HepG2 (cell line): ENCODE data around the gene PRKAG1. TPM values are rescaled to one million over a fixed set of nuclear protein-coding genes. Genes with fewer than 3 reads are reported as not detected.
A peak's percentile ranks its signal among the peaks of the same experiment; 100 is the strongest.

Experiments
- ARNT2 ChIP-seq: sonication (generic); formaldehyde crosslinking; IDR thresholded peaks from 2 replicates; pipeline ENCODE4 v1.8.0; 2022; ENCODE audit warnings: mild to moderate bottlenecking, low read depth, missing genetic modification reagents, moderate library complexity
- ATM ChIP-seq: fragments of 450-650 bp; IDR thresholded peaks from 2 replicates; pipeline ENCODE4 v1.7.1; 2017; ENCODE audit warnings: mild to moderate bottlenecking, borderline replicate concordance
- DPF2 ChIP-seq: sonication (generic); formaldehyde crosslinking; IDR thresholded peaks from 2 replicates; pipeline ENCODE4 v1.4.0; 2020; ENCODE audit warnings: mild to moderate bottlenecking, low read depth, missing genetic modification reagents, borderline replicate concordance
- FOXP1 ChIP-seq, 2 experiments: fragments of 450-650 bp in 1 of 2; IDR thresholded peaks; 2 replicates each; pipeline ENCODE4 v1.6.1; 2017 to 2018; ENCODE audit warnings: antibody characterized with exemption in 1 of 2
- KLF12 ChIP-seq: sonication (generic); formaldehyde crosslinking; IDR thresholded peaks from 2 replicates; pipeline ENCODE4 v1.4.0; 2020; ENCODE audit warnings: missing genetic modification reagents, borderline replicate concordance
- KLF13 ChIP-seq: sonication (generic); formaldehyde crosslinking; IDR thresholded peaks from 2 replicates; pipeline ENCODE4 v1.4.0; 2020; ENCODE audit warnings: mild to moderate bottlenecking, missing genetic modification reagents
- KMT2B ChIP-seq: IDR thresholded peaks from 2 replicates; pipeline ENCODE4 v1.6.1; 2016; ENCODE audit warnings: missing genetic modification reagents, missing compliant biosample characterization
- MAF1 ChIP-seq: sonication (generic); formaldehyde crosslinking; IDR thresholded peaks from 2 replicates; pipeline ENCODE4 v1.5.0; 2020; ENCODE audit warnings: missing genetic modification reagents, borderline replicate concordance
- PLRG1 ChIP-seq: fragments of 450-650 bp; conservative IDR thresholded peaks from 2 replicates; pipeline ENCODE4 v1.6.1; 2016
- SP140L ChIP-seq: sonication (generic); formaldehyde crosslinking; IDR thresholded peaks from 2 replicates; pipeline ENCODE4 v1.4.0; 2020; ENCODE audit warnings: missing genetic modification reagents, borderline replicate concordance
- SRY ChIP-seq: sonication (generic); formaldehyde crosslinking; IDR thresholded peaks from 2 replicates; pipeline ENCODE4 v1.8.0; 2022; ENCODE audit warnings: mild to moderate bottlenecking, missing genetic modification reagents
- YY1 ChIP-seq: IDR thresholded peaks from 2 replicates; pipeline ENCODE4 v1.6.1; 2011; ENCODE audit warnings: low read length, low read depth, moderate library complexity, mild to moderate bottlenecking; ENCODE audit not compliant: insufficient read depth, insufficient replicate concordance
- ZBTB2 ChIP-seq: sonication (generic); formaldehyde crosslinking; IDR thresholded peaks from 2 replicates; pipeline ENCODE4 v1.8.0; 2022; ENCODE audit warnings: low read depth, missing genetic modification reagents
- ZNF550 ChIP-seq: sonication (generic); formaldehyde crosslinking; IDR thresholded peaks from 2 replicates; pipeline ENCODE4 v1.4.0; 2020; ENCODE audit warnings: mild to moderate bottlenecking, missing genetic modification reagents, borderline replicate concordance
- ZNF615 ChIP-seq: sonication (generic); formaldehyde crosslinking; IDR thresholded peaks from 2 replicates; pipeline ENCODE4 v1.5.0; 2020; ENCODE audit warnings: mild to moderate bottlenecking, missing genetic modification reagents, borderline replicate concordance
- ZNF629 ChIP-seq: sonication (generic); formaldehyde crosslinking; conservative IDR thresholded peaks from 2 replicates; pipeline ENCODE4 v1.5.0; 2020; ENCODE audit warnings: missing genetic modification reagents
- ZNF678 ChIP-seq: sonication (generic); formaldehyde crosslinking; IDR thresholded peaks from 2 replicates; pipeline ENCODE4 v1.4.0; 2020; ENCODE audit warnings: mild to moderate bottlenecking, missing genetic modification reagents
- ZSCAN29 ChIP-seq: sonication (generic); formaldehyde crosslinking; conservative IDR thresholded peaks from 2 replicates; pipeline ENCODE4 v1.4.0; 2020; ENCODE audit warnings: mild to moderate bottlenecking, missing genetic modification reagents
- polyA plus RNA-seq, 8 experiments: library from polyadenylated mRNA; depleted of rRNA in 3 of 8; stranded (reverse) in 7 of 8; unstranded in 1 of 8; fragments of >200 nt; fragmentation: Illumina TruSeq in 4 of 8; extraction: Trizol in 4 of 8; gene quantifications; 2 replicates each; pipeline versions ENCODE4 v1.2.1 to v1.2.3, GENCODE V29; 2011 to 2016; ENCODE audit warnings: low read depth in 4 of 8, missing spikeins in 1 of 8, mixed read lengths in 1 of 8; ENCODE audit not compliant: insufficient read depth in 1 of 8
- total RNA-seq, 5 experiments: library from RNA; depleted of rRNA; stranded (reverse); fragments of >200 nt; fragmentation: Illumina TruSeq; extraction: Trizol; gene quantifications; 2 replicates each; pipeline ENCODE4 v1.2.3, GENCODE V29; 2016; ENCODE audit warnings: low read depth in 1 of 5
- TF ChIP-seq, protein P1 (sequence below): sonication (generic); formaldehyde crosslinking; IDR thresholded peaks from one replicate; pipeline ENCODE4 v1.5.1; 2020; ENCODE audit warnings: mild to moderate bottlenecking, missing genetic modification reagents; ENCODE audit errors: not compliant biosample characterization

The PRKAG1 gene
- total and polyA plus RNA-seq, 2 of the 13 experiments (the other 11 are each of a cell fraction or from before 2014, with no cell fraction given), result 26.1 to 32.8 TPM

DNA sequence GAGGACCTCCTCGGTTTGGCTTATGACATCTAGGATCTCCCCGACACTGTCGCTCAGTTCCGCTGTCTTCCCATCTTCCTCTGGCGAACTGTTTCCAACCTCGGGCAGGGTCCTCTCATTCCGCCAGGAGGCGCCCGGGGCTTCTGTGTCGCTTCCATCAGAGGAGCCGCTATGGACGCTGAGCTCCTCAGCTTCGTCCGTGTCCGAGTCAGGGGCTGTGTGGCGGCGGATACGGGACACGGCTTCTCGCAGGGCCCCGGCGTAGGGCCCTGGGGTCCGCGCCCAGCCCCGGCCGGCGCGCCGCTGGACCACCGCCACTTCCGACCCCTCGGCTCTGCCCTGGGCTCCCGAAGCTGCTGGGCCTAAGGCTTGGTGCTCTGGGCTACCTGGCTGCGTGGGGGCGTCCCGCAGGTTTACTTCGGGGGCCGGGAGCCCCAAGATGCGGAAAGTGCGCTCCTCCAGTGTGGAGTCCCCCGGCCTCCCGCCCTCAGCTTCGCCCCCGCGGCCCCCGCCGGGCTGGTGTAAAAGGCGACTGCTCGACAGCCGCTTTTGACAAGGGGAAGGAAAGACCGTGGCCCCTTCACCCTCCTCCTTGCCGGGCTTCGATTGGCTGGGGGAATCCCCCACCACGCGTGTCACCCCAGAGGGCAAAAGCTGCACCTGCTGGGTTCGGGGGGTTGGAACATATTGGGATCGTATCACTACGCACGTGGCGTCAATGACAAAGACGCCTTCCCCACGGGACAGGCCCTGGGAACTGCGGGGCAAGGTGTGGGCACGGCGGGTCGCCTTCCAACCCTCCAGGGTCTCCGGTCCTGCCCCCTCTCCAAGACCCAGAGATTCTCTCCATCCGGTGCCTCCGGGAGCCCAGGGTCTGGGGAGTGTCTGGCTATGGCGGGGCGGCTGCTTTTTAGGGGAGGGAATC lies 21.5 kb downstream of the PRKAG1 start (continued):
- TF ChIP-seq, protein P1, sequence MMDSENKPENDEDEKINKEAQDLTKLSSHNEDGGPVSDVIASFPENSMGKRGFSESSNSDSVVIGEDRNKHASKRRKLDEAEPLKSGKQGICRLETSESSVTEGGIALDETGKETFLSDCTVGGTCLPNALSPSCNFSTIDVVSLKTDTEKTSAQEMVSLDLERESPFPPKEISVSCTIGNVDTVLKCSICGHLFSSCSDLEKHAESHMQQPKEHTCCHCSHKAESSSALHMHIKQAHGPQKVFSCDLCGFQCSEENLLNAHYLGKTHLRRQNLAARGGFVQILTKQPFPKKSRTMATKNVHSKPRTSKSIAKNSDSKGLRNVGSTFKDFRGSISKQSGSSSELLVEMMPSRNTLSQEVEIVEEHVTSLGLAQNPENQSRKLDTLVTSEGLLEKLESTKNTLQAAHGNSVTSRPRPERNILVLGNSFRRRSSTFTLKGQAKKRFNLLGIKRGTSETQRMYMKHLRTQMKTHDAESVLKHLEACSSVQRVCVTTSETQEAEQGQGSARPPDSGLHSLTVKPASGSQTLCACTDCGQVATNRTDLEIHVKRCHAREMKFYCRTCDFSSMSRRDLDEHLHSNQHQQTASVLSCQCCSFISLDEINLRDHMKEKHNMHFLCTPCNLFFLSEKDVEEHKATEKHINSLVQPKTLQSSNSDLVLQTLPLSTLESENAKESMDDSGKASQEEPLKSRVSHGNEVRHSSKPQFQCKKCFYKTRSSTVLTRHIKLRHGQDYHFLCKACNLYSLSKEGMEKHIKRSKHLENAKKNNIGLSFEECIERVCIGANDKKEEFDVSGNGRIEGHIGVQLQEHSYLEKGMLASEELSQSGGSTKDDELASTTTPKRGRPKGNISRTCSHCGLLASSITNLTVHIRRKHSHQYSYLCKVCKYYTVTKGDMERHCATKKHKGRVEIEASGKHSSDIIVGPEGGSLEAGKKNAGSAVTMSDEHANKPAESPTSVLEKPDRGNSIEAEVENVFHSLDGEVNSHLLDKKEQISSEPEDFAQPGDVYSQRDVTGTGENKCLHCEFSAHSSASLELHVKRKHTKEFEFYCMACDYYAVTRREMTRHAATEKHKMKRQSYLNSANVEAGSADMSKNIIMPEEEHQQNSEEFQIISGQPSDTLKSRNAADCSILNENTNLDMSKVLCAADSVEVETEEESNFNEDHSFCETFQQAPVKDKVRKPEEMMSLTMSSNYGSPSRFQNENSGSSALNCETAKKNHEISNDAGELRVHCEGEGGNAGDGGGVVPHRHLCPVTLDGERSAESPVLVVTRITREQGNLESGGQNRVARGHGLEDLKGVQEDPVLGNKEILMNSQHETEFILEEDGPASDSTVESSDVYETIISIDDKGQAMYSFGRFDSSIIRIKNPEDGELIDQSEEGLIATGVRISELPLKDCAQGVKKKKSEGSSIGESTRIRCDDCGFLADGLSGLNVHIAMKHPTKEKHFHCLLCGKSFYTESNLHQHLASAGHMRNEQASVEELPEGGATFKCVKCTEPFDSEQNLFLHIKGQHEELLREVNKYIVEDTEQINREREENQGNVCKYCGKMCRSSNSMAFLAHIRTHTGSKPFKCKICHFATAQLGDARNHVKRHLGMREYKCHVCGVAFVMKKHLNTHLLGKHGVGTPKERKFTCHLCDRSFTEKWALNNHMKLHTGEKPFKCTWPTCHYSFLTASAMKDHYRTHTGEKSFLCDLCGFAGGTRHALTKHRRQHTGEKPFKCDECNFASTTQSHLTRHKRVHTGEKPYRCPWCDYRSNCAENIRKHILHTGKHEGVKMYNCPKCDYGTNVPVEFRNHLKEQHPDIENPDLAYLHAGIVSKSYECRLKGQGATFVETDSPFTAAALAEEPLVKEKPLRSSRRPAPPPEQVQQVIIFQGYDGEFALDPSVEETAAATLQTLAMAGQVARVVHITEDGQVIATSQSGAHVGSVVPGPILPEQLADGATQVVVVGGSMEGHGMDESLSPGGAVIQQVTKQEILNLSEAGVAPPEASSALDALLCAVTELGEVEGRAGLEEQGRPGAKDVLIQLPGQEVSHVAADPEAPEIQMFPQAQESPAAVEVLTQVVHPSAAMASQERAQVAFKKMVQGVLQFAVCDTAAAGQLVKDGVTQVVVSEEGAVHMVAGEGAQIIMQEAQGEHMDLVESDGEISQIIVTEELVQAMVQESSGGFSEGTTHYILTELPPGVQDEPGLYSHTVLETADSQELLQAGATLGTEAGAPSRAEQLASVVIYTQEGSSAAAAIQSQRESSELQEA (CRISPR knock-in tag), result peak; percentile 41
- TF ChIP-seq KMT2B (no peak), ZSCAN29 (no peak), ZNF629 (CRISPR knock-in tag) (no peak), PLRG1 (no peak), ZBTB2 (CRISPR knock-in tag) (no peak), ARNT2 (CRISPR knock-in tag) (no peak), KLF13 (CRISPR knock-in tag) (no peak), DPF2 (CRISPR knock-in tag) (no peak), YY1 (peak; percentile 53), ZNF615 (CRISPR knock-in tag) (no peak), ZNF550 (no peak), MAF1 (no peak), ATM (no peak), ZNF678 (no peak), SP140L (CRISPR knock-in tag) (no peak), SRY (CRISPR knock-in tag) (no peak), FOXP1 (IDR thresholded peaks at IDR 0.05) (no peak), FOXP1 (CRISPR knock-in tag; IDR thresholded peaks at IDR 0.05) (no peak), KLF12 (CRISPR knock-in tag) (no peak)
